Aorta (tissue), 5 donors: Measurements from ENCODE around the gene MKNK1. TPM values are rescaled to one million over a fixed set of nuclear protein-coding genes. Genes with fewer than 3 reads are reported as not detected.

ENCODE experiments used
- ATAC-seq: fragments of 200-7000 bp; cut with Tn5 transposase; one replicate; pipeline ENCODE4 v1.9.1; 2022; ENCODE audit warnings: moderate library complexity; ENCODE audit not compliant: low FRiP score
- DNase-seq, 2 donors: peaks; one replicate each; pipeline ENCODE4 v3.0.0-alpha.2; 2020
- H3K27ac ChIP-seq, 2 donors: one replicate each; pipeline ENCODE4 v1.5.1; 2013; ENCODE audit warnings: low read length in 2 of 2, mild to moderate bottlenecking in 2 of 2, moderate library complexity in 2 of 2, control low read depth in 1 of 2, inconsistent platforms in 1 of 2, low read depth in 1 of 2
- H3K27me3 ChIP-seq, 2 donors: one replicate each; pipeline ENCODE4 v1.6.1; 2013; ENCODE audit warnings: control low read depth in 1 of 2, low read length in 1 of 2, mild to moderate bottlenecking in 1 of 2, moderate library complexity in 1 of 2; ENCODE audit not compliant: insufficient read depth in 2 of 2, control insufficient read depth in 1 of 2
- H3K36me3 ChIP-seq, 2 donors: one replicate each; pipeline ENCODE4 v1.6.1; 2013; ENCODE audit warnings: control low read depth in 1 of 2, low read length in 1 of 2, mild to moderate bottlenecking in 1 of 2; ENCODE audit not compliant: insufficient read depth in 2 of 2, control insufficient read depth in 1 of 2
- H3K4me1 ChIP-seq, 2 donors: one replicate each; pipeline ENCODE4 v1.6.1; 2013; ENCODE audit warnings: low read length in 2 of 2, control low read depth in 1 of 2, mild to moderate bottlenecking in 1 of 2, moderate library complexity in 1 of 2; ENCODE audit not compliant: insufficient read depth in 2 of 2, control insufficient read depth in 1 of 2
- H3K4me3 ChIP-seq, 2 donors: one replicate each; pipeline ENCODE4 v1.5.1; 2013; ENCODE audit warnings: low read length in 2 of 2, control low read depth in 1 of 2, mild to moderate bottlenecking in 1 of 2
- H3K9me3 ChIP-seq: one replicate; pipeline ENCODE4 v1.6.1; 2013; ENCODE audit warnings: mild to moderate bottlenecking, low read length; ENCODE audit not compliant: control insufficient read depth
- WGBS, 2 donors: extraction: QIAGEN DNeasy Blood & Tissue Kit; methylation state at CpG; one replicate each; pipeline ENCODE4 v1.1.7; 2013; 5-methylcytosine and 5-hydroxymethylcytosine counted together
- intact Hi-C, 2 donors: fragments of 100-400 bp; cut with DNase I; formaldehyde crosslinking; loops; one replicate each; pipeline versions ENCODE4 v1.14.2 to v1.15.0; 2022
- polyA plus RNA-seq, 2 donors: library from polyadenylated mRNA; stranded (reverse); fragments of 200-250 nt; gene quantifications; one replicate each; pipeline ENCODE4 v1.2.3, GENCODE V29; 2013
- total RNA-seq, 2 donors: library from RNA; stranded (reverse); fragmentation: NEBNext Ultra II Directional; extraction: Animal tissue kit (Norgen Biotek cat#: 25700); gene quantifications; one replicate each; pipeline ENCODE4 v1.2.1, GENCODE V29; 2021
- donor health status: healthy with polysubstance abuse.
- donor health status: Bipolar disorder and iron deficiency.
- donor health status: DM: no; HTN: no; CAD: no.
- donor health status: DM: no; HTN: no; CAD: no.
- donor health status: DM: yes; HTN: yes; CAD: no.

Gene MKNK1
- total and polyA plus RNA-seq, 4 donors, result 25.5 to 111 (median 72.3) TPM

DNA sequence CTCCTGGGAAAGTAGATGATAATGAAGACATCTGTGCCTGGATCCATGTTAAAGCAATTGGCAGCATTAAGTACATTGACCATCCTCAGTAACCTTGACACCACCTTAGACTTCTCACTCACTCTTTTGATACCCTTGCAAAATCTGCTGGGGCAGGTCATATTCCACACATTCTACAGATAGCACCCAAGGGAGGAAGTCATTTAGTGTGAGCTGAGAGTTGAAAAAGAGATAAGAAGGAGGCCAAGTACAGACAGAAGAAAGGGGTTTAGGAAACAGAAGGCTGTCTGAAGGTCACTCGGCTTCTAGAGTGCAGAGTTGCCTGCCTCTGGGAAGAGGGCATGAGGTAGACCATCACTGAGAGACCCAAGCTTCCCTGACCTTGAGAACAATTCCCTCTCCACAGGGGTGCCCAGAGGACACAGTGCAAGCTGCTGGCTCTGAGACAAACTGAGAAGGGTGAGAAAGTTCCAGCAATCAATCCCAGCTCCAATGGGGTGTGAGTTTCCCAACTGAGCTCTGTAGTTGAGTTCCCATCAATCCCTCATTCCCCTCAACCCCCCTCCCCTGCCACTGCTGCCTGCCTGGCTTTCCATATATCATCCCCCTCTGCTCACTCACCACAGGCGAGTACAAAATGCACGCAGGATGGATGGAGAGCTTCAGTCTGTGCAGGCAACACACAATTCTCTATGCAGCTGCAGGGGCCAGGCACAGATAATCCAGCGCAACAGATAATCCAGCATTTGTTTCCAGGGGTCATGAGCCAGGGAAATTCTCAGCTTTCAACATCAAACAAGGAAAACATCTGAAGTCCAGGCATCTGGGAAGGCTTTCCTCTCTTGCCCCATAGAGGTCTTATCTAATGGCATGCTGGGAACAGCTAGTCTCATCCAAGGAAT lies 19.9 kb upstream of the MKNK1 start:
- no peaks in the 10 kb centered on the region for H3K27me3 ChIP-seq
- no peak overlapping the region for H3K27ac ChIP-seq
- 66 to 74% methylated on average over 4 of the region's 4 CpGs for WGBS, 2 donors
- no peaks in the 10 kb centered on the region for H3K36me3 ChIP-seq
- H3K4me1 ChIP-seq, result no peaks in the 10 kb centered on the region
- H3K4me3 ChIP-seq, result no peak overlapping the region
- DNase-seq (no peak), ATAC-seq (no peak)
- intact Hi-C loops, result no loop called here
- H3K9me3 ChIP-seq, result no peaks in the 10 kb centered on the region

GRCh38 chr1:46622344-46622743 lies 18.3 kb upstream of the MKNK1 start:
- no peak overlapping the region for H3K27ac ChIP-seq
- 77% methylated on average over 3 of the region's 3 CpGs for WGBS, 2 donors
- ATAC-seq, result peak; percentile 39
- no peaks in the 10 kb centered on the region for H3K9me3 ChIP-seq
- no peak overlapping the region for H3K4me3 ChIP-seq
- H3K27me3 ChIP-seq, result no peaks in the 10 kb centered on the region
- DNase-seq, result no peak
- H3K36me3 ChIP-seq, result no peaks in the 10 kb centered on the region
- H3K4me1 ChIP-seq, result no peaks in the 10 kb centered on the region
- intact Hi-C loops, result no loop called here

DNA sequence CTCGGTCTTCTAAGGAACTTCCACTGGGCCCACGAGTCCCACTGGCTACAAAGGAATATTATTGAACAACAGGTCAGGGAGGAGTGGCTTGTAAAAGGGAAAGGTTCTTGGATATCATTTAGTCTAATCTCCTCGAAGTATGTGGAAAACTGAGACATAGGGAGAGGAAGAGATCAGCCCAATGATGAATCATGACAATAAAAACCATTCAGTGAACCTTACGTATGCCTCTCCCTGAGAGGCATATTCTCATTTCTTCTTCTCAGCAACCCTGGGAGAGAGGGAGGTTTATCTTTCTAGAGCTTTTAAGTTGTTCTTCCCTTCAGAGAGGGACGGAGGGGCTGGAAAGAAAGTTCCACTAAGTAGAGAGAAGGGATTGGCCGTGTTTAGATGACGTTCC lies 17.9 kb upstream of the MKNK1 start:
- Histone ChIP-seq H3K27me3 (no peaks in the 10 kb centered on the region), H3K4me1 (no peaks in the 10 kb centered on the region), H3K36me3 (no peaks in the 10 kb centered on the region), H3K9me3 (no peaks in the 10 kb centered on the region), H3K27ac (no peak overlapping the region), H3K4me3 (no peak overlapping the region)
- intact Hi-C loops, result no loop called here
- 86 to 88% methylated on average over 7 of the region's 7 CpGs for WGBS, 2 donors
- ATAC-seq (no peak), DNase-seq (no peak)

- no peak for ATAC-seq
- Histone ChIP-seq H3K4me3 (no peak overlapping the region), H3K36me3 (no peaks in the 10 kb centered on the region), H3K27me3 (no peaks in the 10 kb centered on the region), H3K9me3 (no peaks in the 10 kb centered on the region), H3K27ac (no peak overlapping the region), H3K4me1 (no peaks in the 10 kb centered on the region)
- WGBS, 2 donors, result 90 to 93% methylated on average over 5 of the region's 5 CpGs
- intact Hi-C loops, result loop anchor here (5.0 to 10.0 kb wide), 3 partner anchors 45 to 105 kb away; partner anchors contain the start of gene ATPAF1 (in 2 of the 2)
- DNase-seq, result no peak
These were observed 15.7 kb upstream of the MKNK1 start for GRCh38 chr1:46619656-46620258.

GRCh38 chr1:46618754-46619415 lies 14.8 kb upstream of the MKNK1 start:
- H3K9me3 ChIP-seq, result no peaks in the 10 kb centered on the region
- no peak overlapping the region for H3K4me3 ChIP-seq
- 80 to 85% methylated on average over 4 of the region's 4 CpGs for WGBS, 2 donors
- no peak overlapping the region for H3K27ac ChIP-seq
- H3K27me3 ChIP-seq, result no peaks in the 10 kb centered on the region
- intact Hi-C loops, result loop anchor here (5.0 to 10.0 kb wide), 3 partner anchors 46 to 106 kb away; partner anchors contain the start of gene ATPAF1 (in 2 of the 2)
- DNase-seq (no peak), ATAC-seq (no peak)
- no peaks in the 10 kb centered on the region for H3K36me3 ChIP-seq
- no peaks in the 10 kb centered on the region for H3K4me1 ChIP-seq

DNA sequence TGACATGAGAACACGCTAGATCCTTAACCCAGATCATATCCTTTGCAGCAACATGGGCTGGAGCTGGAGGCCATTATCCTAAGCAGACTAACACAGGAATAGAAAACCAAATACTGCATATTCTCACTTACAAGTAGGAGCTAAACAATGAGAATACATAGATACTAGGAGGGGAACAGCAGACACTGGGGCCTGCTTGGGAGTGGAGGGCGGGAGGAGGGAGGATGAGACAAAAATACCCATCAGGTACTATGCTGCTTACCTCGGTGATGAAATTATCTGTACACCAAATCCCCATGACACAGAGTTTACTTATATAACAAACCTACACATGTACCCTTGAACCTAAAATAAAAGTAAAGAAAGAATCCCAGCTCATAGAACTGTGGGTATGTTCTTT lies 13.8 kb upstream of the MKNK1 start:
- no peak for DNase-seq
- H3K4me3 ChIP-seq, result no peak overlapping the region
- H3K27ac ChIP-seq, result no peak overlapping the region
- ATAC-seq, result no peak
- no peaks in the 10 kb centered on the region for H3K9me3 ChIP-seq
- no peaks in the 10 kb centered on the region for H3K27me3 ChIP-seq
- 89 to 94% methylated on average over 3 of the region's 3 CpGs for WGBS, 2 donors
- no peaks in the 10 kb centered on the region for H3K4me1 ChIP-seq
- H3K36me3 ChIP-seq, result no peaks in the 10 kb centered on the region
- intact Hi-C loops, result loop anchor here (5.0 to 10.0 kb wide), 3 partner anchors 47 to 107 kb away; partner anchors contain the start of gene ATPAF1 (in 2 of the 2)

DNA sequence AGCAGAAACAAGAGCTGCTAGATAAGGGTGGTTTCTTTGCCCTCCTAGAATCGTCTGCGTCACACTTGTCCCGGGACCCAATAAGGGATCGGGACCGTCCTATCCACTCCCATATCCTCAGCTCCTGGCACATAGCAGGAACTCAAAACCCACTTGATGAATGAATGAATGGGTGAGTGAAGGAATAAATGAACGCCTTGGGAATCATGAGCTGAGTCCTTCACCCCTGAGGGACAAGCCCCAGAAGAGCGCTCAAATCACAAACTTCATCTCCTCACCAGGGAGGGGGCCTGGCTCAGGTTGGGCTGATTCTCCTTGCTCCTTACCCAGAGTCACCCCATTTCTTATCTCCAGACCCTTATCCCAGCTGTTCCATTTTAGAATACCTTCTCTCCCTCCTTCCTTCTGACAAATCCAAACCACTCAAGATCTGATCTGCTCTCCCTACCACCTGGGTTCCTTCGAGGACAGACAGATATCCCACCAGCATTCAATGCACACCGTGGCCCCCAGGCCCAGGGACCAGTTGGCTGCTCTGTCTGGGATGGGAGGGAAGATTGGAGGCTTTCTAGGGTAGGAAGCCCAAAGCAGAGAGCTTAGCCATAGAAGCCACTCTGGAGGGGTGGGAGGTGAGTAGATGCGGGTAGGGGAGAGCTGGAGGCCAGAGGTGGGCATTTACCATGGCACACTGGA lies 13.2 kb upstream of the MKNK1 start:
- Histone ChIP-seq H3K27ac (peak overlapping the region; percentile 23 to 90), H3K9me3 (no peaks in the 10 kb centered on the region), H3K4me1 (no peaks in the 10 kb centered on the region), H3K27me3 (no peaks in the 10 kb centered on the region), H3K36me3 (no peaks in the 10 kb centered on the region), H3K4me3 (peak overlapping the region; percentile 64 to 80)
- intact Hi-C loops, result loop anchor here (5.0 to 10.0 kb wide), 3 partner anchors 48 to 108 kb away; partner anchors contain the start of gene ATPAF1 (in 2 of the 2)
- 35% methylated on average over 10 of the region's 10 CpGs for WGBS, 2 donors
- DNase-seq (no peak), ATAC-seq (peak; percentile 0)
